GM18502 (cell line): Measurements from ENCODE around the gene GPD1L.

Experiments
- ATAC-seq: cut with Tn5 transposase; IDR thresholded peaks from one replicate; pipeline ENCODE4 v1.9.1; 2021; ENCODE audit warnings: mild to moderate bottlenecking; ENCODE audit not compliant: unreplicated experiment, poor library complexity

Gene GPD1L

GRCh38 chr3:32132121-32132520 lies 25.7 kb downstream of the GPD1L start:
- no peak for ATAC-seq

- ATAC-seq, result no peak
Observed at GRCh38 chr3:32132706-32133105, 26.3 kb downstream of the GPD1L start.

GRCh38 chr3:32136703-32137102 lies 30.3 kb downstream of the GPD1L start:
- no peak for ATAC-seq

GRCh38 chr3:32137870-32138269 lies 31.4 kb downstream of the GPD1L start:
- no peak for ATAC-seq

DNA sequence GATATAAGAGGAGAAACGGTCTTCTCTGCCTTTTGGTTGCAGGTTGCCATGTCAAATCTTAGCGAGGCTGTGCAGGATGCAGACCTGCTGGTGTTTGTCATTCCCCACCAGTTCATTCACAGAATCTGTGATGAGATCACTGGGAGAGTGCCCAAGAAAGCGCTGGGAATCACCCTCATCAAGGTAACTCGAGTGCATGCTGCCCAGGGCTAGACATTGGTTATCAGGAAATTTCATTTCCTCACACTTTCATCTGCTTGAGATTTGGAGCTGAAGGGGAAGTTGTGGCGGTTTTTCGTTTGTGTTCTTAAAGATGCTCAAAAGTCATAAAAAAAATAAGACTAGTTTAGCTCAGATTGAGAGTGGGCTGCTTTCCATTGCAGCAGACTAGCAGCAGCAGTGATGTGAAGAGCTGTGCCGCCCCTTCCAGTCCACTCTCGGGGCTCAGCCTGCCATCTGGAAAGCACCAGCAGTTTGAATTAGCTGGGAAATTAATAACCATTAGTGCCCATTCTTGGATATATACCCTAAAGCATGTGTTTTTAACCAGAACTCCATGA lies 32.2 kb downstream of the GPD1L start:
- ATAC-seq, result no peak

DNA sequence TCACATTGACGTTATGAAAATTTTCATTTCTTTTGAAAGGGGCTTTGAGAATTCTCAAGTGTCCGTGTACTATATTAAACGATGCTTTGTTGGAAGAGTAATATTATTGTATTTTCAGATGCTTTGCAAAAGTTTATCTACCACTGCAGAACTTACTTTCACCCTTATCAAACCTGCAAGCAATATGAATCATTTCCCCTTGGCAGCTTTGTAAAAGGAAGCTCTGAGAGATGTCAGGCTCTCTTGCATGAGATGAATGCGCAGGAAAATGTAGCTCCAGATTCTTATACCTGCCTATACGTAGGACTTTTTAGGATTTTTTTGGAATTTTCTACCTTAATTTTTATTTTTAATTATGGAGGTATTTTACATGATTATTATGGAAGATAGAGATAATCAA lies 34.5 kb downstream of the GPD1L start:
- ATAC-seq, result no peak

- peak; percentile 75 for ATAC-seq
Observed at GRCh38 chr3:32143849-32144757, 37.7 kb downstream of the GPD1L start.

DNA sequence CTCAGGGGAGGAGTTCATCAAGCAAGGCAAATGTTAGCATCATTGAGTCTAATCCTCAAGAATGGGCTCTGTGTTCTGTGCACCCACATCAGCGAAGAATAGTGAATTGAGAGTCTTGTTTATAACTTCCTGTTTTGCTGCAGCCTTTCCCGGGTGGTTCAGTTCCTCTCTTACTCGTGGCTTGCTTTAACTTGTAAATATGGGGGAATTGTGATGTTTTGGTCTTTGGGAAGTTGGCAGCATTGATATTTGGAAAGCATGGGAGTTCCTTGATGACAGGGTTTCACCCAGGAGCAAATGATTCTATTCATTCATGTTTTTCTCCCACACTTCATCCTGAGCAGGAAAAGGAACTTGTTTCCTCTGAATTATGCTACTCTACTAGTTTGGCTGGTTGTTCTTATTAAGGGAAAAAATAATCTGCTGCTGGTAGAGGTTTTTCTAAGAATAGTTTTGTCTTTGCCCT lies 40.4 kb downstream of the GPD1L start:
- ATAC-seq, result peak; percentile 61

DNA sequence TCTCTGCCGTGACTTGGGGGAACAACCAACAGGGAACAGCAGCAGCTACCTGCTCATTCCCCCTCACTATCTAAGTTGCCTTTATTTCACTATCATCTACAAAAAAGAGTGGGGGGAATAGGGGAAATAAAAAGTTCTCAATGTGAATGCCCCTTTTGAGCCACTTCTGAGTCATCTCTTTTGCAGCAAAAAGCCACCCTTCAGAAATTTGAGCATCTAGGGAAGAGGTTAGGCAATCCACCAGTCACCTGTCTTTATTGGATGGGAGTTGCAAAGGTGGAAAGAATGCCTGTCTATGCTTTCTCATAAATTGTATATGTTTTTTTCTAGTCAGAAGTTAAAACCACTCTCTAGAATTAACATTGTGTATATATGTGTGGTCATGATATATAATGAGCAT lies 41.1 kb downstream of the GPD1L start:
- ATAC-seq, result no peak

DNA sequence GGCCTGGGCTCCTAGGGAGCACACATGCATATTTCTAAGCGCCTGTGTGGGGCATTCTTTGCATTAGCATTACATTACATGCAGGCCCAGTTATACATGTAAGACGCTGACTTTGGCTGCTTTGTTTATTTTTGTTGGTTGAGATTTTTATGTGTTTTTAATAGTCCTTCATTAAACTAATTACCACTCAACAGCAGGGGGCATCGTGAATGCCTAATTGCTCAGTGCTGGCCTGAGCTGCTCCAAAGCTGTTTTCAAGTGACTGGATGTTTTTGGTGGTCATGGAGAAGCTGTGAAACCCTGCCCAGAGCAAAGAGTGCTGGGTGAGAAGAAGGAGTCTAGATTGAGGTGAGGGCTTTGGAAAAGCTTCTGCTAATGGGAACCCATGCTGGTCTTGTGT lies 41.5 kb downstream of the GPD1L start:
- ATAC-seq, result no peak

DNA sequence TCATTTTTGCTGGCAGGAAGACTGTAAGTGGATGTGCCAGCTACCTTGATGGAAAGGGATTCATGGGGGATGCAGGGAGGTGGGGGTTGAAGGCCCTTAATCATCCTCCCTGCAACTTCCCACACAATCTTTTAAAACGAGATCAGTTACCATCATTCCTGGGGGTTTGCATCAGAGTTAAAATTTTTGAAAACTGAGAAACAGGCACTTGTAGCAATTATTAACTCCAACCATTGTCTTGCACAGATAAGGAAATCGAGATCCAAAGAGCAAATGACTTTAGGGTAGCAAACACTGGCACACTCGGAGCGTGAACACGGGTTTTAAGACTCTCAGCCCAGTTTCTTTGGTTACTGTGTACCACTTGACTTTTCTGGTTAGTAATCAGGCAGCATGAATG lies 41.9 kb downstream of the GPD1L start:
- no peak for ATAC-seq

DNA sequence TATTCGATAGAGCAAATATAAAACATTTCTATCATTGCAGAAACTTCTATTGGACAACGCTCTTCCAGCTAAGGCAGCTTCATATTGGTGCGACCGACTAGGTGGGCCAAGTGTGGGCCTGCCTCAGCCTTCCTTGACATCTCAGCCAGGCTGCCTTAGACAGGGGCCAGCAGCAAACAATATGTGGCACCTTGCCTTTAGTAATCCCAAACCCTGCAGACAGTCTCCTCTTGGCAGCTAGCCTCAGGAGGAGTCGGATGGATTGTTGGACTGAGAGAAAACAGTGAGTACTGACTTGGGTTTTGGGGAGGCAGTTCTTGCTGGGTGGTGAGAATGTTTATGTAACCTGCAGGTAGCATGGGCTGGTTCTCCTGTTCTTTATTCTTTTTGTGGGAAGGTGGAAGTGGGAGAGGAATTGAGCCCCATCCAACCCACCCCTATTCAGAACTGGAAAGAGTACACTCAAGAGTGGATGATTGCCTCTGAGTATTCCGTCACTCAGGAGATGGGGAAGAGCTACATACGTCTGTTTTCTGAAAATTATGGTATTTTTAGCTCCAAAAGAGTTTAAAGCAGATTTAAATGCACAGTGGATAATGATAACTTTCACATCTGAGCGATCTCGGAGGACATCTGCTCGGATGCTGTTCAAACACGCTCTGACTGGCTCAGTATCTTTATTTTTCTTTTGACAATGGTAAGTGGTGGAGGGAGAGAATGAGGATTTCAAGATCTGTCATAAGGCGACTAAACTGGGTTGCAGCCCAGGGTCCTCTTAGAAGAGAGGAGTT lies 47.2 kb downstream of the GPD1L start:
- ATAC-seq, result no peak

- ATAC-seq, result no peak
Observed at GRCh38 chr3:32154205-32154579, 47.8 kb downstream of the GPD1L start.

DNA sequence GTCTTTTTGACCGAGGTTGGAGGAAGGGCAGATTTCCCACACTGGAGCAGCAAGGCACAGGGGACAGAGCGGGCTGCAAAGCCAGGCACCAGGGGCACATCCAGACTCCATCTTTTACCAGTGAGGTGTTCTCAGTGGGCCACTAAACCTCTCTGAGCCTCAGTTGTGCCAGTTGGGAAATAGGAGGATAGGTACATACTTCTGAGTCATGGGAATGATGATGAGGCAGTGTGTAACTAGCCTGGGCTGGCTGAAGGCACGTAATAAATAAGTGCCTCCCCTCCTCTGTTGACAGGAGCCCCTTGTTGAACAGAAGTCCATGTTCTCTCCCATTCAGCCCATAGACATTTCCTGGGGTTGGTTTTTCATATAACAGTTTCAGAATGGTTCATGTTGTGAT lies 48.7 kb downstream of the GPD1L start:
- ATAC-seq, result no peak

GRCh38 chr3:32157600-32158264 lies 51.3 kb downstream of the GPD1L start:
- no peak for ATAC-seq

DNA sequence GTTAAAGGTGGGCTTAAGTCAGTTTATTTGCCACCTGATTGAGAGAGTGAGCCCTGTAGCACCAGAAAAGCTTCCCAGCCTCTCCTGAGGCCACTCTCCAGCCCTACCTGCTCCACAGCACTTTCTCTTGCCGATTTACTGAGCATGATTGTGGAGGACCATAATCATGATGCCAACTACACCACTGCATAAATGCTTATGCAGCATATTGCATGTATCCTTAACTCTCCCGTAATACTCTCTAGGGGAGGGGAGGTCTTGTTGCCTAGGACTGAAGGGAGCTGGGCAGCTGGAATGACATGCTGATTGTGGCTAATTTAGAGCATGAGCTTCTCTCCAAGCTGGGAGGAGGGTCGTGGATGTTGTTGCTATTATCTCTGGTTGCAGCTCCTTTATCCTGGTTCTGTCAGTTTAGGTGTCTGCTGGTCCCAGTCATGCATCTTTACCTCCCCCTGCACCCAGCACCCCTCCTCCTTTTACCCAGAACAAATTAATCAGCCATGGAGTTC lies 54.3 kb downstream of the GPD1L start:
- ATAC-seq, result no peak

DNA sequence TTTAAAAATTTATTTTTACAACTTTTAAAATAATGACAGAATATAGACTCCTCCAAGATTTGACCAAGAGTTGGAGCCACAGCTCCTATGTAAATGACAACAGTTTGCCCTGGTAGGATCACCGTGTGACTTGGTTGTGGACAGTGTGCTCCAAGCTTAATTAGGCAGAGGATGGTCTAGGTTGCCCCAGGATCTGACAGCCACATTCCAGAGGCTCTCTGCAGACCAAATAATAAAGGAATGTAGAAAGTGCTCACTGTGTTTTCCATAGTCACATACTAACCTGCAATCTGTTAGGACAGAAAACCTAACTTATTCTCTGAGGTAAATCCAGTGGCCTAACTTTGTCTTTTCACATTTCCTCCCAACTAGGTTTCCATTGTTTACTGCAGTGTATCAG lies 59.0 kb downstream of the GPD1L start:
- no peak for ATAC-seq

DNA sequence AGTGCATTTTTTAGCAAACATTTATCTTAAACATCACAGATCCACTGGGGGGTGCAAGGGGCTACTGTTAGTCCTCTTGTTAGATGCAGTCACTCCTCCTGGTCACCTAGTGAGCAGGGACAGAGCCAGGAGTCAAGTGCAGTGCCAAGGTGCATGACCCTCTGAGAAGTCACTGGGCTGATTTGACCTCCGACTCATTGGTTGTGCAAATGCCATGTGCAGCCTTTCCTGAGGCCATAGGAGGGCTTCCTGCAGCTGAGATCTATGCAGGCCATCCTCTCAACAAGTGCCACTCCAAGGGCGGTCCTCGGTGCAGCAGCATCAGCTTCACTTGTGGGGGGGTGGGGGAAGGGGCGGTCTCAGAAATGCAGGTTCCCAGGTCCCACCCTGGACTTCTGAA lies 60.2 kb downstream of the GPD1L start:
- ATAC-seq, result no peak

DNA sequence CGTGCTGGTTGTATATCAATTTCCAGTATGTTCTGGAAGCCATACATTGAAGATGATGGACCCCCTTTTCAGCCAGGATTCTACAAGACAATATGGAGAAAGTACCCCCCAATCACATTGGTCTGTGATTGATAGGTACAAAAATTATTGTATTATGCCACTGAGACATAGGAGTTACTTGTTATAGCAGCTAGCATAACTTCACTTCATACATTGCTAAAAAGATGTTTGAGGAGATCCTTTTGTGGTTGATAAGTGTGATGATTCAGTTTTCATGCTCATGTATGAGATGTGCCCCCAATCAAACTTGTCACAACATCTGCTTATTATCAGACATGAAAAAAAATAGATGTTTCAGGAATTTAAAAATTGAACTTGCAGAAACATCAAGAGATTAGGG lies 66.0 kb downstream of the GPD1L start:
- ATAC-seq, result no peak

GRCh38 chr3:32175607-32176197 lies 69.3 kb downstream of the GPD1L start:
- ATAC-seq, result no peak
